SK-N-SH (cell line): Measurements from ENCODE around the gene MYD88.

Experiments used
- CTCF ChIP-seq: fragments of 200-600 bp; sonication (generic); IDR thresholded peaks from 2 replicates; pipeline ENCODE4 v1.6.1; 2017; ENCODE audit warnings: antibody characterized with exemption, mild to moderate bottlenecking, moderate library complexity
- MAX ChIP-seq: IDR thresholded peaks from 2 replicates; pipeline ENCODE4 v1.4.0; 2012; ENCODE audit warnings: low read depth
- POLR2AphosphoS5 ChIP-seq: IDR thresholded peaks from 2 replicates; pipeline ENCODE4 v1.6.1; 2012; ENCODE audit warnings: low read depth, low read length
- RCOR1 ChIP-seq: fragments of 150-350 bp; IDR thresholded peaks from 2 replicates; pipeline ENCODE4 v1.6.1; 2017; ENCODE audit warnings: antibody characterized with exemption, low read length
- TAF1 ChIP-seq: IDR thresholded peaks from 2 replicates; pipeline ENCODE4 v1.6.1; 2012; ENCODE audit warnings: low read depth, mild to moderate bottlenecking, low read length, moderate library complexity, borderline replicate concordance

GRCh38 chr3:38089163-38089562 is 49.3 kb upstream of the MYD88 start:
- TF ChIP-seq CTCF (no peak), TAF1 (no peak), RCOR1 (no peak), MAX (no peak), POLR2AphosphoS5 (no peak)
